NCI-H2029 treated with DMSO at 0.1 percent for 48 hours (cell line): ENCODE measurements around the gene DNMT3L.
"Not testable (repeated sequence)": the region's sequence is repeated elsewhere in the genome, so short reads cannot be mapped to it uniquely, and the experiment has no call there.

Experiments
- DNase-seq: peaks from one replicate; lab custom pipeline; 2025; lab: John Stamatoyannopoulos, UW

DNMT3L gene

DNA sequence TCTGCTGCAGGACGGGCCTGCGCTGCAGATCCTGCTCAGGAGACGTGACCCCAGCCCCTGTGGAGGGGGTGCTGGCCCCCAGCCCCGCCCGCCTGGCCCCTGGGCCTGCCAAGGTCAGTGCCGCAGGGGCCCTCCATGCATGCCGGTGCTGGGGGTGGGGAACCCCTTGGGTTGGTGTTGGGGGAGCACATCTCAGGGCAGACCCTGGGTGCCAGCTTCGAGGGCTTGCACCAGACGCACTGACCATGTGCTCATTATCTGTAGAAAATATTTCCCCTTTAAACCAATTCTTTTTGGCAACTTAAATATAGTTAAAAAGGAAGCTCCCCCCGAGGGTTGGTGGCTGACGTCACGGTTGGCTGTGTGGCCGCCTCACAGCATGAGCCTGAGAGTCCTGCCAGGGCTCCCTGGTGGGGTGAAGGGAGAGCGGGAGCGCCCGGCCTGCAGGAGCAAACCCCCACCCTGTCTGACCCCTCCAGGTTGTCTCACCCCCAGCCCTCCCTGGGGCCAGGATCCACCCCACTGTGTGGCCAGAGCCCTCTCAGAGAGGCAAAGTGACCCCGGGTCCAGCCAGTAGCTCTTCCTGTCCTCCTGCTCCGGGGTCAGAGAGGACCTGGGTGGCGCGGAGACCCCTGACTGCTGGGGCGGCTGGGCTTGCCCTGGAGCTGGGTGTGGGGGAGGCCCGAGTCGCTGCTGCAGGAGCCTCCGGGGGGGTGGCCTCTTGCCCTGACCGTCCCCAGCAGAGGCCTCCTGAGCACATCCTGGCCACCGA lies 32.9 kb upstream of the DNMT3L start:
- no peak for DNase-seq

DNA sequence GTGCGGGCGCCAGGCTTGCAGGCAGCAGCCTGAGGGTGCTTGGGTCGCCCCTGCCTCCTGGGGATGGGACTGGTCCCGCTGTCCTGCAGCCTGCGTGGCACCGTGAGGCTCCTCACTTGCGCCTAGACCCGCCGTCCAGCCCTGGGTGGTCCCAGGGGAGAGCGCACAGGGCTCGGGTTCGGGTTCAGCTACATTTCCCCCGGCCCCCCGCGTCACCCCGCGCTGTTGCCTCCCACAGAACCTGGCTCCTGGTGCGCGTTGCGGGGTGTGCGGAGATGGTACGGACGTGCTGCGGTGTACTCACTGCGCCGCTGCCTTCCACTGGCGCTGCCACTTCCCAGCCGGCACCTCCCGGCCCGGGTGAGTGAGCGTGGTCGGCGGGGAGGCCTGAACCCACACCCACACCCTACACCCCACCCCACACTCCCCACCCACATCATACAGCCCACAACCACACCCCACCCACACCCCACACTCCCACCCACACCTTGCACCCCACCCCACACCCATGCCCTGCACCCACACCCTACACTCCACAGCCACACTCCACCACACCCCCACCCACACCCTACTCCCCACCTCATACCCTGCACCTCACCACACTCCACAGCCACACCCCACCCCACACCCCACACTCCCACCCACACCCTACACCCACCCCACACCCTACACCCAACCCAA lies 32.0 kb upstream of the DNMT3L start:
- DNase-seq: no peak

DNA sequence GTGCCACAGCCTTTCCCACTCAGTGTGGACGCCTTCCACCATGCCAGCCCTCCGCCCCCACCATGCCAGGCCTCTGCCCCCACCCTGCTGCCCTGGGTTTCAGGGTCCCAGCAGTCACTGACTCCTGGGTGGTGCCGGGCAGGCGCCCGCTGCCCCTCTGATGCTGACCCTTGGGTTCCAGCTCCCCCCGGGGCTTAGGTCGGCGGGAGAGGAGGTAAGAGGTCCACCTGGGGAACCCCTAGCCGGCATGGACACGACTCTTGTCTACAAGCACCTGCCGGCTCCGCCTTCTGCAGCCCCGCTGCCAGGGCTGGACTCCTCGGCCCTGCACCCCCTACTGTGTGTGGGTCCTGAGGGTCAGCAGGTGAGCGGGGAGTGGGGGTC lies 31.1 kb upstream of the DNMT3L start:
- no peak for DNase-seq

DNA sequence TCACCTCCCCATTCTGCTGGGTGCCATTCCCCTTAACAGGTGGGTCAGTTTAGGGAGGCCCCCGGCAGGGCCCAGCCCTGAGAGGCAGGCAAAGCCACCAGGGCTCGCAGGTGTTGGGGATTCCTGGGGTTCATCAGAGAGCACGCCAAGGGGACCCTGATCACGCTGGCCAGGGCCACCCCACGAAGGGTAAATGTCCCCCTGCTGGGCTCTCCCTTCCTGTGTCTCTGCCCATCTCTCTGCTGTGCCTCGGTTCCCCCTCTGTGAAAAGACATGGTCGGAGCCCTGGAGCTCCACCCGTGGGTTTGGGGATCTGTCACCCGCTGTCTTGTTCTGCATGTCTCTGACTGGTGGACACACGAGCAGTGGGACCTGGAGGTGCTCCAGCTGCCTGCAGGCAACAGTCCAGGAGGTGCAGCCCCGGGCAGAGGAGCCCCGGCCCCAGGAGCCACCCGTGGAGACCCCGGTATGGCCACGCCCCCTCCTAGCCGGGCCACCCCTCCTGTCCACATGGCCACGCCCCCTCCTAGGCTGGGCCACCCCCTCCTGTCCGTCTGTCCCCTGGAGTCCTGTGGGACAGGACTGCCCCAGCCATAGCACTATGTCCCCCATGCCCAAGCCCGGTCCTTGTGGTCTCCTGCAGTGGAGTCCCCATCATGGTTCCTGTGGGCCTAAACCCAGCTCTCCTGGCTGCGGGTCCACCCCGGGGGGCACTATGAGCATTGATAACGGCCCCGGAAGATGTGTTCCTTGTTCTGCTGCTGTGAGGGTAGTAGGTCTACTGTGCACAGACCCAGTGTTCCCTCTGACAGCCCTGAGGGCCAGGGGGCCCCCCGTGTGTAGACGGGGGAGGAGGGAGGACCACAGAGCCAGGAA lies 30.5 kb upstream of the DNMT3L start:
- no peak for DNase-seq

DNA sequence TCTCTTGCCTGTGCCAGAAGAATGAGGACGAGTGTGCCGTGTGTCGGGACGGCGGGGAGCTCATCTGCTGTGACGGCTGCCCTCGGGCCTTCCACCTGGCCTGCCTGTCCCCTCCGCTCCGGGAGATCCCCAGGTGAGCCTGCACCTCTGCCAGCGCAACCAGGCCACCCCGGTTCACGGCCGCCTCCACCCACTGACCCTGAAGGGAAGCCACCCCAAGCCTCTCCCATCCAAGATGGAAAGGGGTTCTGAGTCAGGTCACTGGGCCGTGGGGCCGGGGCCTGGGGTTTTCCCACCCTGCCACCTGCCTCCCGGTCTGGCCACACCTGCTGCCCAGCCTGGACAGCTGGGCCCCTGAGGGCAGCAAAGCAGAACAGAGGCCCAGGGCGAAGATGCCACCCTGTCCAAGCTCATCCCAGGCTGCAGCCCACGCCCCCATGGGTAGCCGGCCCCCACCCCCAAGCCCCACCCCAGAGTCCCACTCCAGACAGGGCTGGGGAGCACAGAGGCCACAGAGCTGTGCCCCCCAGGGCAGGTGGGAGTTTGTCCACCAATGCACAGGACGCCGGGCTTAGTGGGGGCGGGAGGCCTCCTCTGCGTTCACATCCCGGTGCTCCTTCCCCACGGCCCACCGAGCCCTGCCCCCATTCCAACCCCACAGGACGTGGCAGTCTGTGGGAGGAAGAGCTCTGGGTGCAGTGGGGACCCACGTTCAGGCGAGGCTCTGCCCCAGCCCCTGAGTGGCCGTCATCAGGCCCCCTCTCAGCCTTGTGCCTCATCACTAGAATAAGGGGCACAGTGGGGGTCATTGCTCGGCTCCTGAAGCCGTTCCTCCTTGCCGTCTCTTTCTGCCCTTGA lies 29.6 kb upstream of the DNMT3L start:
- no peak for DNase-seq

DNA sequence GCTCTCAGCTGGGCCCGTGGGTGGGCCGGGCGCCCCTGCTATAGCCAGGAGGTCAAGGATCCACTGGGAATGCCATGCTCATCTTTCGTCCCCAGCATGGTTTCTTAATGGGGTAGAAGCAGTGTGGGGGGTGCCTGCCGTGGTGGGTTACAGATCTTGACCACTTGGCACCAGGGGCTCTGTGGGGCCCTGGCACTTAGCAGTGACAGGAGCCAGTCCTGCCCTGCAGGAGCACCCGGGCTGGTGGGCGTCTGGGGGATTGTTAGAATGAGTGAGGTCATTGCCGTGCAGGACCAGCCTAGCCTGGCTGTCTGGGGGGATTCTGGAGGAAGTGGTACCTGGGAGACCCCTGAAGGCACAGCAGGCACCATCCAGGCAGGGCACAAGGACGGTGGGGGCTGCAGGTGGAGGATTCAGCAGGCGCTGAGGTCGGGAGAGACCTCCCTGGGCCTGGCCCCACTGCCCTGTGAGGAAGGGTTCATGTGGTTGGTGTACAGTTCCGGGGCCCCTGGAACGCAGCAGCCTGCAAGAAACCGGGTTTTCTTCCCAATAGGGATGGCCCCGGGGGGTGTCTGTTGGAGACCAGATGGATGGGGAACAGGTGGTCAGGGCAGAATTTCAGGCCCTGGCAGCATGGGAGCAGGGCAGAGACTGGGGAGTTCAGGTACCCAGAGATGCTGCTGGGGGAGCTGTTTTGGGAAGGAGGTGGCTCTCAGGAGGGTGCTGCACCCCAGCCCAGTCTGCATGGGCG lies 28.8 kb upstream of the DNMT3L start:
- no peak for DNase-seq

DNA sequence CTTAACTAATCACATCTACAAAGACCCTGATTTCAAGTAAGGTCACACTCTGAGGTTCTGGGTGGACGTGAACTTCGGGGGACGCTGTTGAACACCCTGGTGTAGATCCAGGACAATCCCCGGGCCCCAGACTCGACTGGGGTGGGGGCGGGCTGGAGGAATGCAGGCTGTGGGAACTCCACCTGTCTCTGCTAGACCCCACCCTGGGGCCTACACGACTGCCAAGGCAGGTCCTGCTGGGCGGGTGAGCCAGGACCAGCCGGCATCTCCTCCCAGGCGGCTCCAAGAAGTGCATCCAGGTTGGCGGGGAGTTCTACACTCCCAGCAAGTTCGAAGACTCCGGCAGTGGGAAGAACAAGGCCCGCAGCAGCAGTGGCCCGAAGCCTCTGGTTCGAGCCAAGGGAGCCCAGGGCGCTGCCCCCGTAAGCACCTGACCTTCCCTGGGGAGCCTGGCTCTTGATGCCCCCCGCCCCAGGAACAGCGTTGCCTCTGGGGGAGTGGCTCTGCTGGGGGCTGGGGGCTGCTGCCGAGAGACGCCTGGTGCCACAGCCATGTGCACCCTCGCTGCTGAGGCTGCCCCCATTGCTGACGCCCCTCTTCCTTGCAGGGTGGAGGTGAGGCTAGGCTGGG lies 27.8 kb upstream of the DNMT3L start:
- DNase-seq: no peak

DNA sequence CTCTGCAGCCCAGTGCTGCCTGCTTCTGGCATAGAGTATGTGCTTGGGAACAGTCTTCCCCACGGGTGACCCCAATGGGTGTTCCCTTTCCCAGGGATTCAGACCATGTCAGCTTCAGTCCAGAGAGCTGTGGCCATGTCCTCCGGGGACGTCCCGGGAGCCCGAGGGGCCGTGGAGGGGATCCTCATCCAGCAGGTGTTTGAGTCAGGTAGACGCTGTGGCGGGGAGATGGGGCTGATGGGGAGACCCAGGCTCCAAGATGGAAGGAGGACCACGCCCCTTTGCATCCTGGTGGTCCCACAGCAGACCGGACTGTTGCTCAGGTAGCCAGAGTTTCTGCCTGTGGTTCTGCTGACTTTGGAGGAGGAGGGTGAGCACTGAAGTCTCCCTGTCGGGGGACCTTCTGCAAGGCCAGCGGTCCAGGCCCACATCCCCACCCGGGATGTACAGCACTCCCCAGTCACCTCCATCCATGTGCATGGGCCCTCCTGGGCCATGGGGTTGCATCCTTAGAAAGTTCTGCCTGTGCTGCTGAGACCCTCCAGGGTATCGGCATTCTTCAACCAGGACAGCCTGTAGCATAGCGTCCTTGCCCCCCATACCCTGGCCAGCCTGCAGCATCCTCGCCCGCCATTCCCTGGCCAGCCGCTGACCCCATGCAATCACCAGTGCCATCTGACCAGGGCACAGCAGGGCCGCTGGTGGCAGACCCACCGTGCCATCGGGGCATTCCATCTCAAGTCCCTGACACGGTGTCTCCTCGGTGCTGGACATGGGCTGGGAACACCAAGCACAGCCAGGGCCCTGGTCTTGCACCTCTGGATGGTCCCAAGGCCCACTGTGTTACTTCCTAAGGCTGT lies 26.8 kb upstream of the DNMT3L start:
- DNase-seq: no peak

DNA sequence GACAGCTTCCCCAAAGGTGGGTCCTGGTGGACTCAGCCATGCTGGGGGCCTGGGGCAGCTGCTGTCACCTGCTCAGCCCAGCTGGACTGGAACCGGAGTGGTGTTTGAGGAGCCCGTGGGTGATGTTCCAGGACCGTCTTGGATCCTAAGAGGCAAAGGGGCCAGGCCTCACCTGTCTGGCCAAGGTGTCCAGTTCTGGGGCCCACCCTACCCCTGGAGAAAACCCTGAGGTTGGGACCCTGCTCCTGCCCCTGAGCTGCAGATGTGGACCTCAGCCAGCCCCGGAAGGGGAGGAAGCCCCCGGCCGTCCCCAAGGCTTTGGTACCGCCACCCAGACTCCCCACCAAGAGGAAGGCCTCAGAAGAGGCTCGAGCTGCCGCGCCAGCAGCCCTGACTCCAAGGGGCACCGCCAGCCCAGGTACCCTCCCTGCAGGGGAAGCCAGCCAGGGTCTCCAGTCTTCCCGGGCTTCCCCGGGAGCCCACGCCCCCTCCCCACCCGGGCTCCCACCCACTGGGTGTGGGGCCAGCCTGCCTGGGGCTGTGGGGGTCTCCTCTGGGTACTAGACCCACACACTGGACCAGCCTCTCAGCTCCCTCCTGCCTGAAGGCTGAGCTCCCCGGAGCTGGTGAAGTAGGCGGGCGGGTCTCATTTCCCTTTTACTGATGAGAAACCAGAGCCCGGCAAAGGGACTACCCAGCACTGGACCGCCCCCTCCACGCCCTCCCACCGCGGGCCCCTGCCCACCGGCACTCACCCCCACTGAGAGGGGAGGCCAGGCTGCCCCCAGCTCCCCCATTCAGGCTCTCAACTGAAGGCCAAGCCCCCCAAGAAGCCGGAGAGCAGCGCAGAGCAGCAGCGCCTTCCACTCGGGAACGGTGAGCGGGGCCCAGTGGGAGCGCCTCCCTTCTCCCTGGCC lies 25.3 kb upstream of the DNMT3L start:
- no peak for DNase-seq

DNA sequence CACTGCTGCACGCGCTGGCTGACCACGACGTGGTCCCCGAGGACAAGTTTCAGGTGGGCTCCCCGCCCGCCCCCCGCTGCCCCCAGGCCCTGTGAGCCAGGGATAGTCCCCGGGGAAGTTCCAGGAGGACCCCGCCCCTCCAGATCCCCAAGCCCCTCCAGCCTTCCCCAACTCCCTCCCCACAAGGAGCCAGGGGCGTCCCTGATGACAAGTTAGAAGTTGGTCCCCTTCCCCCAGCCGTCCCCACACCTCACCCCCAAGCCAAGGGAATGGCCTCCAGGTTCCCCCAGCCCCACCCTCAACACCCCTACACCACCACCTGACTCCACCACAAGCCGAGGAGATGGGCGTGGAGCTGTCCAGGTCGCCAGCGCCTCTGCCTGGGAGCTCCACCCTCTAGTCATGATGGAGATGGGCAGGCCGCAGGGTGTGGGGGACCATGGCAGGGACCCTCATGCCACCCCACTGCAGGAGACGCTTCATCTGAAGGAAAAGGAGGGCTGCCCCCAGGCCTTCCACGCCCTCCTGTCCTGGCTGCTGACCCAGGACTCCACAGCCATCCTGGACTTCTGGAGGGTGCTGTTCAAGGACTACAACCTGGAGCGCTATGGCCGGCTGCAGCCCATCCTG lies 24.5 kb upstream of the DNMT3L start:
- DNase-seq: no peak

DNA sequence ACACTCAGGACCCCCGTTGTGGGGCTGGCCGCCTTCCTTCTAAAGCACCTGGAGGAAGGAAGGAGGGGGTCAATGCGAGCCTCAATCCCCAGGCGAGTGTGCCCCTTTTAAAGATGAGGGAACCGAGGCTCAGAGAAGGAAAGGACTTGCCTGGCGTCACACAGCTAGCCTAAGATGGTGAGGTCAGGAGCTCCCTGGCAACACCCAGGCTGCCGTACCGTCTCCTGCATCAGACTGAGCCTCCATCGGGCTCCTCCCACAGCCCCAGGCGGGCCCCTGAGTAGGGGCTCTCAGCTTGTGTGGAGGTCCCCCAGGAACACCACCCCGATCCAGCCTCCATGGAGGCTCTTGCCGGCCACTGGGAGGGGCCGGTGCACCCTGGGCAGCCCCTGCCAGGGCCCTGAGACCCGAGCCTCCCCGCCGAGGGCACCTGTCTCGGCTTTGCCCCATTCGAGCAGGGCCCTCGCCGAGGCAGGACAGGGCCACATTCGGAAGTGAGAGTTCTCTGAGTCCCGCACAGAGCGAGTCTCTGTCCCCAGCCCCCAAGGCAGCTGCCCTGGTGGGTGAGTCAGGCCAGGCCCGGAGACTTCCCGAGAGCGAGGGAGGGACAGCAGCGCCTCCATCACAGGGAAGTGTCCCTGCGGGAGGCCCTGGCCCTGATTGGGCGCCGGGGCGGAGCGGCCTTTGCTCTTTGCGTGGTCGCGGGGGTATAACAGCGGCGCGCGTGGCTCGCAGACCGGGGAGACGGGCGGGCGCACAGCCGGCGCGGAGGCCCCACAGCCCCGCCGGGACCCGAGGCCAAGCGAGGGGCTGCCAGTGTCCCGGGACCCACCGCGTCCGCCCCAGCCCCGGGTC lies 23.7 kb upstream of the DNMT3L start, which contains the start of gene AIRE:
Gene AIRE, plus strand, starts transcription at position 739 of the 855 bp plus-strand sequence. CDS start 131 bp downstream, outside the sequence.
- no peak for DNase-seq

DNA sequence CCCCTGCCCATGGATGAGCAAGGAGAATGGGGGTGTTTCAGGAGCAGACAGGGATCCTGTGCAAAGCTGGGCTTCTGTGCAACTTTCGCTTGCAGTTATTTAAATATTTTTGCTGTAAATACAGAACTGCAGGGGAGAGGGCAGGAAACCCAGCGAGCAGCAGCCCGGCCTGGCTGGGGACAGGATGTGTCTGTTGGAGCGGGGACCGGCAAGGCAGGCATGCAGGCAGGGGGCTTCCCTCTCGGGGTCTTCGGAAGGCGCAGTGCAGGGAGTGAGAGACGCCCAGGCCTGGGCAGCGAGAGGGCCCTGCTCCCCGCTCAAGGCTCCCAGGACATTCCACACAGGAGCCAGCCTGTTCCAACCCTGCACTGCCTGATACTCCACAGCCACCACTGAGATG lies 22.3 kb upstream of the DNMT3L start:
- no peak for DNase-seq

DNA sequence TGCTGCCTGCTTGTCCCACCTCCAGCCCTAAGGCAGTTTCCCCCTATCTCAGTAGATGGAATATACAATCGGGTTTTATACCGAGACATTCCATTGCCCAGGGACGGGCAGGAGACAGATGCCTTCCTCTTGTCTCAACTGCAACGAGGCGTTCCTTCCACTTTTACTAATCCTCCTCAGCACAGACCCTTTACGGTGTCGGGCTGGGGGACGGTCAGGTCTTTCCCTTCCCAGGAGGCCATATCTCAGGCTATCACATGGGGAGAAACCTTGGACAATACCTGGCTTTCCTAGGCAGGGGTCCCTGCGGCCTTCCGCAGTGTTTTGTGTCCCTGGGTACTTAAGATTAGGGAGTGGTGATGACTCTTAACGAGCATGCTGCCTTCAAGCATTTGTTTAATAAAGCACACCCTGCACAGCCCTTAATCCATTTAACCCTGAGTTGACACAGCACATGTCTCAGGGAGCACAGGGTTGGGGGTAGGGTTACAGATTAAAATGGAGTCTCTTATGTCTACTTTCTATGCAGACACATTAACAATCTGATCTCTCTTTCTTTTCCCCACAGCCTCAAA lies 21.6 kb upstream of the DNMT3L start:
- not testable (repeated sequence) for DNase-seq

DNA sequence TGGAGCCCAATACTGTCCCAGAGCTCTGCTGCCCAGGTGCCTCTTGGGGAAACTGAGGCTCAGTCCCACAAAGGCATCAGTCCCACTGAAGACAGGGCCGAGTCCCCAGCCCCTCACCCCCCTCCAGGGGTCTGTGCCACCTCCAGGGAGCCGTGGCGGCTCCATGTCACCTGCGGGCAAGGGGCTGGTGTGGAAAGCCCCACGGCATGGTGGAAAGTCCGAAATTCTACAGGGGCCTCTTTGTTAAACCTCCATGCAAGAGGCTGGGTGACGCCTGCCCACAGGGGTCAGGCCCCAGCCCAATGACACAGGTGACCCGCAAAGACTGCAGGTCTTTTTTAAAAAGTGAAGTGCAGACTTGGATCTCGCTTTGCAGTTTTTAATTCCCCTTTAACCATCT lies 20.7 kb upstream of the DNMT3L start:
- no peak for DNase-seq

DNA sequence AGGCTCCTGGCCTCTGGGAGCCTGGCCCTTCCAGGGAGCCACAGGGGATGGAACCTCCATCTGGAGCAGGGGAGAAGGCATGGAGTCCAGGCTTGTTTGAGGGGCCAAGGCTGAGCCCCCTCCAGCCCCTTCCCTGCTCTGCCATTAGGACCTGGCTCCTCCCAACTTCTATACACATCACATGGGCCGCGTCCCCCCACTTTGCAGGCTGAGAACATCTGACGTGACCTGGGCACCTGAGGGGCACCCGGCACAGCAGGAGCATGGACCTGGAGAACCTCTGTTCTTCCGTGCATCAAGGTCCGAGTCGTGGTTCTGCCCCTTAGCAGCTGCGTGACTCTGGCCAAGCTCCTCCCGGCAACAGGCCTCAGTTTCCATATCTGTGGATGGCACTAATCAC lies 20.1 kb upstream of the DNMT3L start:
- DNase-seq: no peak
